Measurements from ENCODE around the gene PPM1J. TPM values are rescaled to one million over a fixed set of nuclear protein-coding genes. Genes with fewer than 3 reads are reported as not detected.
A peak's percentile ranks its signal among the peaks of the same experiment; 100 is the strongest.

Gene PPM1J
- total and polyA plus RNA-seq, 2 donors from 2014 or later: 2.0 to 3.4 TPM

DNA sequence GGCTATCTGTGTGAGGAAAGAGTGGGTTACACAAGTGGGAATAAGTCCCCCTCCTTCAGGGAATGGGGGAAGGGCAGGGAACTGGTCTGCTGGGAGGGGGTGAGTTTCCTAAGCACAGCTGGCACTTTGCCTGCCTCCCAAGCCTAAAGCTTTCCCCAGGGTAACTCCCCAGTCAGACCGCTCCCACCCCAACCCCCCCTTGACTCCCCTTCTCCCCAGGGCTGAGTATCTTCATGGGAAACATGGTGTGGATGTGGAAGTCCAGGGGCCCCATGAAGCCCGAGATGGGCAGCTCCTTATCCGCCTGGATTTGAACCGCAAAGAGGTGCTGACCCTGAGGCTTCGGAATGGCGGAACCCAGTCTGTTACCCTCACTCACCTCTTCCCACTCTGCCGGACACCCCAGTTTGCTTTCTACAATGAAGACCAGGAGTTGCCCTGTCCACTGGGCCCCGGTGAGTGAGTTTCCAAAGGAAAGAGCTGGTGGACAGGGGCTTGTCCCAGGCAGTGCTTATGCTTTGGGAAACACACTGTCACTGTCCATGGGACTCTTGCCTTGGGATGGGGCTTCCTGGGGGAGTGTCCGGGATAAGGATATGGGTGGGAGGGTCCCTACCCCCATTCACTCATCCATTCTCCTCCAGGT is 25.8 kb downstream of the PPM1J start:
- Histone ChIP-seq H3K36me3 (ENCODE audit: control insufficient read depth in 2 of 3, insufficient read depth in 3 of 3, low read length in 3 of 3) (peaks cover 4 to 26% (median 26%) of the 10 kb centered on the region in 3 donors), H3K4me3 (ENCODE audit: low read length in 3 of 3) (no peak overlapping the region), H3K27me3 (ENCODE audit: control insufficient read depth, insufficient read depth, low read length) (no peaks in the 10 kb centered on the region), H3K4me1 (ENCODE audit: control insufficient read depth in 2 of 3, insufficient read depth in 2 of 3, low read depth in 1 of 3, low read length in 3 of 3) (peaks cover 0 to 4% (median 0%) of the 10 kb centered on the region in 3 donors), H3K27ac (ENCODE audit: low read depth in 2 of 2, low read length in 2 of 2) (no peak overlapping the region), H3K9me3 (ENCODE audit: control insufficient read depth in 2 of 3, insufficient read depth in 1 of 3, low read length in 3 of 3) (no peaks in the 10 kb centered on the region), H3K9ac (ENCODE audit: low read length in 3 of 3) (no peak overlapping the region)
- intact Hi-C loops (cut with DNase I): no loop called here
- no peak for FAIRE-seq
- peak in 1 of 5 donors; percentile 46 for DNase-seq
- TF ChIP-seq, protein P1, sequence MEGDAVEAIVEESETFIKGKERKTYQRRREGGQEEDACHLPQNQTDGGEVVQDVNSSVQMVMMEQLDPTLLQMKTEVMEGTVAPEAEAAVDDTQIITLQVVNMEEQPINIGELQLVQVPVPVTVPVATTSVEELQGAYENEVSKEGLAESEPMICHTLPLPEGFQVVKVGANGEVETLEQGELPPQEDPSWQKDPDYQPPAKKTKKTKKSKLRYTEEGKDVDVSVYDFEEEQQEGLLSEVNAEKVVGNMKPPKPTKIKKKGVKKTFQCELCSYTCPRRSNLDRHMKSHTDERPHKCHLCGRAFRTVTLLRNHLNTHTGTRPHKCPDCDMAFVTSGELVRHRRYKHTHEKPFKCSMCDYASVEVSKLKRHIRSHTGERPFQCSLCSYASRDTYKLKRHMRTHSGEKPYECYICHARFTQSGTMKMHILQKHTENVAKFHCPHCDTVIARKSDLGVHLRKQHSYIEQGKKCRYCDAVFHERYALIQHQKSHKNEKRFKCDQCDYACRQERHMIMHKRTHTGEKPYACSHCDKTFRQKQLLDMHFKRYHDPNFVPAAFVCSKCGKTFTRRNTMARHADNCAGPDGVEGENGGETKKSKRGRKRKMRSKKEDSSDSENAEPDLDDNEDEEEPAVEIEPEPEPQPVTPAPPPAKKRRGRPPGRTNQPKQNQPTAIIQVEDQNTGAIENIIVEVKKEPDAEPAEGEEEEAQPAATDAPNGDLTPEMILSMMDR (IDR thresholded peaks at IDR 0.05; ENCODE audit: borderline replicate concordance, extremely low read depth, insufficient read depth): no peak

DNA sequence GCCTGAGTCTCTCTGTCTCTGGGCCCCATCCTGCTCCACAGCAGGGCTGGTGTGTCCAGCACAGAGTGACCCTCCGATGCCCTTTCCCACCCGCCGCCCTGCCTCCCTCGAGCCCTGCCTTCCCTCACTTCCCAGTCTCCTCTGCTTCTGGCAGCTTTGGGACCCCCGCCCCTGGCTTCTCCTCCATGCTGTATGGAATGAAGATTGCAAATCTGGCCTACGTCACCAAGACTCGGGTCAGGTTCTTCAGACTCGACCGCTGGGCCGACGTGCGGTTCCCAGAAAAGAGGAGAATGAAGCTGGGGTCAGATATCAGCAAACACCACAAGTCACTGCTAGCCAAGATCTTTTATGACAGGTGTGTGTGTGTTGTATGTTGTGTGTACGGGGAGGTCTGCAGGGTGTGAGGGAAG is 26.3 kb downstream of the PPM1J start:
- intact Hi-C loops (cut with DNase I): no loop called here
- H3K4me3 ChIP-seq (ENCODE audit: low read length in 3 of 3): no peak overlapping the region
- no peaks in the 10 kb centered on the region for H3K9me3 ChIP-seq (ENCODE audit: control insufficient read depth in 2 of 3, insufficient read depth in 1 of 3, low read length in 3 of 3)
- H3K4me1 ChIP-seq (ENCODE audit: control insufficient read depth in 2 of 3, insufficient read depth in 2 of 3, low read depth in 1 of 3, low read length in 3 of 3): peaks cover 0 to 4% (median 0%) of the 10 kb centered on the region in 3 donors
- no peak overlapping the region for H3K9ac ChIP-seq (ENCODE audit: low read length in 3 of 3)
- no peak for FAIRE-seq
- H3K27me3 ChIP-seq (ENCODE audit: control insufficient read depth, insufficient read depth, low read length): no peaks in the 10 kb centered on the region
- H3K36me3 ChIP-seq (ENCODE audit: control insufficient read depth in 2 of 3, insufficient read depth in 3 of 3, low read length in 3 of 3): peaks cover 4 to 26% (median 21%) of the 10 kb centered on the region in 3 donors
- no peak overlapping the region for H3K27ac ChIP-seq (ENCODE audit: low read depth in 2 of 2, low read length in 2 of 2)
- TF ChIP-seq, protein P1 (IDR thresholded peaks at IDR 0.05; ENCODE audit: borderline replicate concordance, extremely low read depth, insufficient read depth): no peak
- DNase-seq: peak in 1 of 5 donors; percentile 67

- Histone ChIP-seq H3K4me1 (ENCODE audit: control insufficient read depth in 2 of 3, insufficient read depth in 2 of 3, low read depth in 1 of 3, low read length in 3 of 3) (peaks cover 0 to 4% (median 0%) of the 10 kb centered on the region in 3 donors), H3K27me3 (ENCODE audit: control insufficient read depth, insufficient read depth, low read length) (no peaks in the 10 kb centered on the region), H3K36me3 (ENCODE audit: control insufficient read depth in 2 of 3, insufficient read depth in 3 of 3, low read length in 3 of 3) (peaks cover 4 to 25% (median 18%) of the 10 kb centered on the region in 3 donors), H3K9me3 (ENCODE audit: control insufficient read depth in 2 of 3, insufficient read depth in 1 of 3, low read length in 3 of 3) (no peaks in the 10 kb centered on the region), H3K9ac (ENCODE audit: low read length in 3 of 3) (no peak overlapping the region), H3K4me3 (ENCODE audit: low read length in 3 of 3) (no peak overlapping the region), H3K27ac (ENCODE audit: low read depth in 2 of 2, low read length in 2 of 2) (no peak overlapping the region)
- TF ChIP-seq, protein P1 (IDR thresholded peaks at IDR 0.05; ENCODE audit: borderline replicate concordance, extremely low read depth, insufficient read depth): no peak
- DNase-seq: peak in 1 of 5 donors; percentile 17
- intact Hi-C loops (cut with DNase I): no loop called here
- FAIRE-seq: no peak
Measured at GRCh38 chr1:112687785-112688496, 27.2 kb downstream of the PPM1J start.

Measured in kidney (tissue), 14 donors.